H1 (cell line): Measurements from ENCODE around the gene GNG14. TPM values are rescaled to one million over a fixed set of nuclear protein-coding genes. Genes with fewer than 3 reads are reported as not detected.

Experiments used
- CTCF ChIA-PET: fragments of 300-600 bp; sonication (Branson Sonifier 250); formaldehyde crosslinking; loops from one replicate; lab custom pipeline; 2021; ENCODE audit not compliant: partially characterized antibody; lab: Charles Lee
- POLR2A ChIA-PET: fragments of 300-600 bp; sonication (Branson Sonifier 250); formaldehyde crosslinking; loops from one replicate; lab custom pipeline; 2021; ENCODE audit warnings: inconsistent platforms; ENCODE audit not compliant: partially characterized antibody; lab: Charles Lee
- DNase-seq, 2 experiments: peaks; one replicate each; pipeline versions ENCODE4 v3.0.0 to v3.0.0-alpha.2; 2010 to 2022; ENCODE audit warnings: low spot score in 2 of 2, low read depth in 1 of 2, mixed read lengths in 1 of 2
- FAIRE-seq: peaks from 2 replicates; lab custom pipeline; 2011; peaks lifted over from hg19 to GRCh38; lab: Jason Lieb, UNC
- H2AFZ ChIP-seq: 2 replicates; pipeline ENCODE4 v1.8.1; 2012; ENCODE audit warnings: low read length, inconsistent platforms
- H2AK5ac ChIP-seq: 2 replicates; pipeline ENCODE4 v1.6.1; 2013; ENCODE audit warnings: low read depth, low read length
- H2BK120ac ChIP-seq: replicated peaks from 2 replicates; pipeline ENCODE3; 2013; ENCODE audit warnings: low read depth, low read length, inconsistent platforms
- H2BK12ac ChIP-seq: 2 replicates; pipeline ENCODE4 v1.6.1; 2013; ENCODE audit warnings: low read depth, low read length
- H2BK15ac ChIP-seq: 2 replicates; pipeline ENCODE4 v1.6.1; 2013; ENCODE audit warnings: low read length
- H2BK20ac ChIP-seq: 2 replicates; pipeline ENCODE4 v1.6.1; 2013; ENCODE audit warnings: low read length
- H2BK5ac ChIP-seq: 2 replicates; pipeline ENCODE4 v1.6.1; 2013; ENCODE audit warnings: low read depth, low read length
- H3K14ac ChIP-seq: 2 replicates; pipeline ENCODE4 v1.6.1; 2013; ENCODE audit warnings: inconsistent platforms; ENCODE audit not compliant: insufficient read length
- H3K18ac ChIP-seq: 2 replicates; pipeline ENCODE4 v1.6.1; 2013; ENCODE audit warnings: low read length; ENCODE audit errors: extremely low read depth
- H3K23ac ChIP-seq: 2 replicates; pipeline ENCODE4 v1.6.1; 2013; ENCODE audit warnings: inconsistent platforms; ENCODE audit not compliant: insufficient read length
- H3K23me2 ChIP-seq: 2 replicates; pipeline ENCODE4 v1.6.1; 2013; ENCODE audit warnings: low read depth, low read length
- H3K27ac ChIP-seq: 2 replicates; pipeline ENCODE4 v1.6.1; 2011; ENCODE audit warnings: low read depth, low read length, inconsistent platforms
- H3K27me3 ChIP-seq, 4 experiments: replicated peaks in 1 of 4; 1 replicate in 1 of 4; 2 replicates in 3 of 4; pipeline versions ENCODE4 v1.6.1 to v1.8.1; 2011 to 2013; ENCODE audit warnings: low read length in 3 of 4, mild to moderate bottlenecking in 3 of 4, inconsistent platforms in 2 of 4, mixed read lengths in 2 of 4, moderate library complexity in 1 of 4; ENCODE audit not compliant: control insufficient read depth in 3 of 4, insufficient read depth in 3 of 4; ENCODE audit errors: extremely low read depth in 1 of 4
- H3K36me3 ChIP-seq, 4 experiments: 2 replicates each; pipeline versions ENCODE4 v1.6.1 to v1.8.1; 2011 to 2013; ENCODE audit warnings: mild to moderate bottlenecking in 4 of 4, low read length in 3 of 4, moderate library complexity in 2 of 4, control low read depth in 1 of 4, inconsistent platforms in 1 of 4; ENCODE audit not compliant: insufficient read depth in 4 of 4, control insufficient read depth in 2 of 4
- H3K4ac ChIP-seq: replicated peaks from 2 replicates; pipeline ENCODE3; 2013; ENCODE audit warnings: low read length, low read depth, mixed read lengths, inconsistent platforms; ENCODE audit not compliant: insufficient read length
- H3K4me1 ChIP-seq, 4 experiments: replicated peaks in 1 of 4; 1 replicate in 1 of 4; 2 replicates in 3 of 4; pipeline versions ENCODE4 v1.6.1 to v1.8.1; 2011 to 2013; ENCODE audit warnings: low read length in 3 of 4, inconsistent platforms in 2 of 4, mixed read lengths in 1 of 4; ENCODE audit not compliant: insufficient read depth in 4 of 4, control insufficient read depth in 3 of 4
- H3K4me2 ChIP-seq, 2 experiments: 2 replicates each; pipeline versions ENCODE4 v1.6.1 to v1.8.1; 2011 to 2013; ENCODE audit warnings: low read depth in 2 of 2, low read length in 2 of 2, control low read depth in 1 of 2, inconsistent platforms in 1 of 2, mild to moderate bottlenecking in 1 of 2; ENCODE audit not compliant: insufficient read depth in 1 of 2
- H3K4me3 ChIP-seq, 4 experiments: fragments of 200-600, 300-600 bp in 1 of 4; sonication (generic), shearing (Covaris generic), sonication (Bioruptor Twin) in 1 of 4; 2 replicates each; pipeline versions ENCODE4 v1.5.1 to v1.8.1; 2011 to 2016; ENCODE audit warnings: low read length in 4 of 4, low read depth in 3 of 4, control low read depth in 2 of 4, inconsistent platforms in 2 of 4, mild to moderate bottlenecking in 2 of 4, mixed read lengths in 1 of 4, moderate library complexity in 1 of 4; ENCODE audit not compliant: insufficient read depth in 2 of 4; ENCODE audit errors: extremely low read depth in 1 of 4
- H3K56ac ChIP-seq: replicated peaks from 2 replicates; pipeline ENCODE3; 2013; ENCODE audit warnings: low read depth, mild to moderate bottlenecking, mixed read lengths, low read length, inconsistent platforms; ENCODE audit not compliant: insufficient read length
- H3K79me1 ChIP-seq: 2 replicates; pipeline ENCODE4 v1.6.1; 2013; ENCODE audit warnings: low read depth, low read length, control low read depth
- H3K79me2 ChIP-seq, 2 experiments: 2 replicates each; pipeline versions ENCODE4 v1.6.1 to v1.8.1; 2012 to 2013; ENCODE audit warnings: low read length in 2 of 2, mild to moderate bottlenecking in 2 of 2, inconsistent platforms in 1 of 2; ENCODE audit not compliant: insufficient read depth in 2 of 2, control insufficient read depth in 1 of 2
- H3K9ac ChIP-seq, 4 experiments: replicated peaks in 1 of 4; 1 replicate in 1 of 4; 2 replicates in 3 of 4; pipeline versions ENCODE4 v1.6.1 to v1.8.1; 2011 to 2013; ENCODE audit warnings: low read depth in 3 of 4, low read length in 3 of 4, control low read depth in 2 of 4, mild to moderate bottlenecking in 2 of 4, moderate library complexity in 2 of 4, inconsistent platforms in 1 of 4; ENCODE audit errors: extremely low read depth in 1 of 4
- H3K9me3 ChIP-seq, 2 experiments: 2 replicates each; pipeline versions ENCODE4 v1.6.1 to v1.8.1; 2012 to 2013; ENCODE audit warnings: mild to moderate bottlenecking in 2 of 2, moderate library complexity in 2 of 2, control low read depth in 1 of 2, inconsistent platforms in 1 of 2, low read depth in 1 of 2, low read length in 1 of 2, mixed read lengths in 1 of 2; ENCODE audit not compliant: insufficient read depth in 2 of 2
- H4K20me1 ChIP-seq, 2 experiments: replicated peaks in 1 of 2; 2 replicates each; pipeline versions ENCODE3 to v1.8.1; 2011 to 2013; ENCODE audit warnings: inconsistent platforms in 2 of 2, low read length in 2 of 2, mild to moderate bottlenecking in 1 of 2; ENCODE audit not compliant: insufficient read depth in 2 of 2, control insufficient read depth in 1 of 2
- H4K5ac ChIP-seq: 2 replicates; pipeline ENCODE4 v1.6.1; 2013; ENCODE audit warnings: low read length, low read depth, mixed read lengths, inconsistent platforms; ENCODE audit not compliant: insufficient read length
- H4K8ac ChIP-seq: 2 replicates; pipeline ENCODE4 v1.8.0; 2013; ENCODE audit warnings: mild to moderate bottlenecking, moderate library complexity, low read length, inconsistent platforms; ENCODE audit not compliant: insufficient read depth; ENCODE audit errors: extremely low read depth
- H4K91ac ChIP-seq: replicated peaks from 2 replicates; pipeline ENCODE3; 2013; ENCODE audit warnings: low read length, mixed read lengths, inconsistent platforms; ENCODE audit not compliant: insufficient read length
- BACH1 ChIP-seq: IDR thresholded peaks from 2 replicates; pipeline ENCODE4 v1.6.1; 2012; ENCODE audit warnings: low read length, improper control_type of control experiment
- NRF1 ChIP-seq: IDR thresholded peaks from 2 replicates; pipeline ENCODE4 v1.6.1; 2011; ENCODE audit warnings: mild to moderate bottlenecking, low read depth, low read length, improper control_type of control experiment
- POLR2A ChIP-seq, 2 experiments: IDR thresholded peaks; 1 replicate in 1 of 2; 2 replicates in 1 of 2; pipeline ENCODE4 v1.6.1; 2011; ENCODE audit warnings: low read depth in 2 of 2, low read length in 2 of 2, mild to moderate bottlenecking in 2 of 2; ENCODE audit errors: control extremely low read depth in 1 of 2
- POLR2AphosphoS5 ChIP-seq: IDR thresholded peaks from 2 replicates; pipeline ENCODE4 v1.6.1; 2011; ENCODE audit warnings: low read depth, low read length
- RXRA ChIP-seq: IDR thresholded peaks from 2 replicates; pipeline ENCODE4 v1.6.1; 2011; ENCODE audit warnings: low read depth, mild to moderate bottlenecking, low read length, moderate library complexity; ENCODE audit not compliant: insufficient read depth
- SAP30 ChIP-seq: fragments of 300-600 bp; sonication (generic); IDR thresholded peaks from 2 replicates; pipeline ENCODE4 v1.7.1; 2012; ENCODE audit warnings: low read length, moderate library complexity, mild to moderate bottlenecking, inconsistent platforms; ENCODE audit not compliant: insufficient read depth, insufficient replicate concordance
- SIN3A ChIP-seq, 2 experiments: IDR thresholded peaks in 1 of 2; conservative IDR thresholded peaks in 1 of 2; 2 replicates each; pipeline ENCODE4 v1.6.1; 2011 to 2012; ENCODE audit warnings: low read length in 2 of 2, improper control_type of control experiment in 1 of 2, low read depth in 1 of 2, mild to moderate bottlenecking in 1 of 2
- SIRT6 ChIP-seq: IDR thresholded peaks from one replicate; pipeline ENCODE4 v1.7.1; 2012; ENCODE audit warnings: low read length, inconsistent platforms
- TAF1 ChIP-seq: IDR thresholded peaks from 2 replicates; pipeline ENCODE4 v1.6.1; 2011; ENCODE audit warnings: mild to moderate bottlenecking, low read depth, low read length
- TBP ChIP-seq: IDR thresholded peaks from 2 replicates; pipeline ENCODE4 v1.6.1; 2011; ENCODE audit warnings: low read depth, low read length, improper control_type of control experiment
- WGBS, 2 experiments: shearing (Covaris generic) in 1 of 2; methylation state at CpG; one replicate each; pipeline versions ENCODE4 v1.1.6 to v1.1.7; 2013 to 2015; ENCODE audit warnings: low lambda C conversion rate in 2 of 2, mixed read lengths in 2 of 2, inconsistent platforms in 1 of 2, low coverage in 1 of 2, missing lambda C conversion rate in 1 of 2; ENCODE audit not compliant: insufficient replicate concordance in 2 of 2, insufficient coverage in 1 of 2, insufficient read length in 1 of 2; ENCODE audit errors: extremely low coverage in 1 of 2, missing lambda C conversion rate in 1 of 2; 5-methylcytosine and 5-hydroxymethylcytosine counted together
- polyA plus RNA-seq, 7 experiments: library from polyadenylated mRNA; depleted of rRNA in 3 of 7; stranded (reverse) in 5 of 7; unstranded in 2 of 7; fragments of >200 nt in 5 of 7; fragments of 200-250 nt in 2 of 7; gene quantifications; 1 replicate in 5 of 7; 2 replicates in 1 of 7; 4 replicates in 1 of 7; pipeline versions ENCODE4 v1.2.1 to v1.2.3, GENCODE V29; 2011 to 2013; ENCODE audit warnings: missing spikeins in 2 of 7, mixed read lengths in 2 of 7
- total RNA-seq: library from RNA; stranded (reverse); fragmentation: NEBNext Ultra II Directional; extraction: Animal tissue kit (Norgen Biotek cat#: 25700); gene quantifications from 2 replicates; pipeline ENCODE4 v1.2.1, GENCODE V29; 2021
- TF ChIP-seq, protein P1 (sequence below): IDR thresholded peaks from 2 replicates; pipeline ENCODE4 v1.6.1; 2012; ENCODE audit warnings: inconsistent platforms

The GNG14 gene
- total and polyA plus RNA-seq, 2 of the 8 experiments (the other 6 are each of a cell fraction or from before 2014, with no cell fraction given) = not detected

DNA sequence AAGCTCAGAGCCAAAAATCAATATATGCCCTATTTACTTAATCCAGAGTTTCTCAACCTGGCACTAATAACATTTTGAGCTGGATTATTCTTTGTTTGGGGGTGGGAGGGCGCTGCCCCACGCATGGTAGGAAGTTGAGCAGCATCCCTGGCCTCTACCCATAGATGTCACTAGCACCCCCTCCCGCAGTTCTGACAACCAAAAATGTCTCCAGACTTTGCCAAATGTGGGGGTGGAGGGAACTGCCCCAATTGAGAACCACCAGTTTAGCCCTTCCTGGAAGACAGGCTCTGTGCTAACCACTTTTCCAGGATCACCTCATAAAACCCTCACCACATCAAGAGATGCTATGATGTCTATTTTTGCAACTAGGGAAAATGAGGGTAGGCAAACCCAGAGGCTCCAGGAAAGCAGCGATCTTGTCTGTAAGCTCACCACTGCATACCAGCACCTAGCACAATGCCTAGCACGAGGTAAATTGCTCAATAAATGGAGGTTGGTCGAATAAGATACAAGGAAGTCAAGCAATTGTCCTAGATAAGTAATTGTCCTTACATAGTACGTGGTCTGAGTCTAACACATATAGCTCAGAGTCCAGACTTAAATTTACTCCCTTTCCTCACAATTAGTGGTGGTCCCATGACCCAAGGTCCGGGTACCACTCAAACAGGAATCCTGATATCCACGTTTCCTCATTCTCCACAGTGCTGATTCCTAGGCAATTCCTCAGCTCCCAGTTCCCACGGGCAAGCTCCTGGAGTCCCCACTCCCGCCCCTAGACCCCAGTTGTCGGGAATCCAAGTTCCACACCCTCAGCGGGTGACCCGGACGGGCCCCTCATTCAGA is 45.8 kb downstream of the GNG14 start:
- Histone ChIP-seq H3K4me1 (peaks cover 3 to 13% (median 7%) of the 10 kb centered on the region in 4 experiments), H2BK120ac (no peak overlapping the region), H3K23me2 (peaks cover 13% of the 10 kb centered on the region), H2AFZ (no peak overlapping the region), H3K23ac (no peak overlapping the region), H4K5ac (no peak overlapping the region), H3K36me3 (peaks cover 10 to 25% (median 15%) of the 10 kb centered on the region in 4 experiments), H2BK15ac (no peak overlapping the region), H3K56ac (no peak overlapping the region), H3K4me3 (peak overlapping the region; percentile 84 to 93 (median 90)), H3K27me3 (no peaks in the 10 kb centered on the region), H4K91ac (no peak overlapping the region), H3K4me2 (peak overlapping the region; percentile 79 to 93), H3K14ac (no peak overlapping the region), H3K9me3 (no peaks in the 10 kb centered on the region), H3K79me1 (peaks cover 9% of the 10 kb centered on the region), H3K4ac (no peak overlapping the region), H3K9ac (peak overlapping the region; percentile 74 to 96 (median 89)), H3K18ac (no peak overlapping the region), H3K27ac (peak overlapping the region; percentile 88; the same call in 1 of the 2 replicates), H2BK5ac (no peak overlapping the region), H2AK5ac (no peak overlapping the region), H2BK20ac (no peak overlapping the region), H3K79me2 (peaks cover 26 to 50% of the 10 kb centered on the region in 2 experiments), H4K8ac (peak overlapping the region; percentile 98; the same call in 1 of the 2 replicates), H4K20me1 (peaks cover 12 to 20% of the 10 kb centered on the region in 2 experiments), H2BK12ac (no peak overlapping the region)
- DNase-seq (no peak), FAIRE-seq (no peak)
- POLR2A ChIA-PET = interaction anchor here (0.8 to 14.0 kb wide), 19 partner anchors 8 to 69 kb away, joined by 3 to 258 read pairs (median 7); partner anchors contain the start of genes BEST2, DHPS, FBXW9 and JUNB
- 9% methylated on average over 15 of the region's 15 CpGs; no CpG with 5 or more reads in 1 of the 2 experiments for WGBS, 2 experiments
- CTCF ChIA-PET = interaction anchor here (0.6 to 10.5 kb wide), 22 partner anchors 9 to 197 kb away, joined by 3 to 87 read pairs (median 3); partner anchors contain the start of genes GNG14 and TNPO2
- no peak for TF ChIP-seq POLR2AphosphoS5
- TF ChIP-seq TAF1 = no peak
- TF ChIP-seq RXRA = no peak
- TF ChIP-seq BACH1 = no peak
- TF ChIP-seq SIN3A (conservative IDR thresholded peaks at IDR 0.05 in 1 of 2, IDR thresholded peaks at IDR 0.05 in 1 of 2; ENCODE audit: low read depth in 1 of 2, low read length in 2 of 2) = peak in 1 of 2 experiments; percentile 38; a peak in 2 of 4 replicates
- no peak for TF ChIP-seq NRF1
- no peak for TF ChIP-seq POLR2A (IDR thresholded peaks at IDR 0.05; ENCODE audit: control extremely low read depth in 1 of 2, low read depth in 2 of 2, low read length in 2 of 2)
- TF ChIP-seq, protein P1, sequence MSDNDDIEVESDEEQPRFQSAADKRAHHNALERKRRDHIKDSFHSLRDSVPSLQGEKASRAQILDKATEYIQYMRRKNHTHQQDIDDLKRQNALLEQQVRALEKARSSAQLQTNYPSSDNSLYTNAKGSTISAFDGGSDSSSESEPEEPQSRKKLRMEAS = 0 out of 2 replicates have a peak, but pooled peaks have one; percentile 12
- no peak for TF ChIP-seq TBP
- no peak for TF ChIP-seq SAP30
- no peak for TF ChIP-seq SIRT6
